Activated T-cell treated with anti-CD3 and anti-CD28 coated beads for 24 hours (primary cell): ENCODE data around the gene KCNH1.
"Not testable (repeated sequence)": the region's sequence is repeated elsewhere in the genome, so short reads cannot be mapped to it uniquely, and the experiment has no call there.

ENCODE experiments used
- DNase-seq: peaks from one replicate; pipeline ENCODE4 v3.0.0-alpha.2; 2020; ENCODE audit warnings: low read depth

The KCNH1 gene

GRCh38 chr1:210684466-210685294, 449.3 kb downstream of the KCNH1 start:
- DNase-seq: no peak

GRCh38 chr1:210683403-210684047, 450.4 kb downstream of the KCNH1 start:
- DNase-seq: no peak

GRCh38 chr1:210681158-210681557, 452.8 kb downstream of the KCNH1 start:
- no peak for DNase-seq

- DNase-seq: no peak
Observed at GRCh38 chr1:210678306-210678705, 455.6 kb downstream of the KCNH1 start.

- DNase-seq: no peak
Observed at GRCh38 chr1:210677533-210677932, 456.4 kb downstream of the KCNH1 start.

- DNase-seq: no peak
Observed at GRCh38 chr1:210676539-210676938, 457.4 kb downstream of the KCNH1 start.

GRCh38 chr1:210674151-210674550, 459.8 kb downstream of the KCNH1 start:
- DNase-seq: no peak

GRCh38 chr1:210669951-210670350, 464.0 kb downstream of the KCNH1 start:
- DNase-seq: no peak

- DNase-seq: no peak
Observed at GRCh38 chr1:210663730-210664573, 470.0 kb downstream of the KCNH1 start.

- no peak for DNase-seq
Observed at GRCh38 chr1:210662291-210663050, 471.5 kb downstream of the KCNH1 start.

- DNase-seq: not testable (repeated sequence)
Observed at GRCh38 chr1:210661520-210661919, 472.4 kb downstream of the KCNH1 start.

- DNase-seq: no peak
Observed at GRCh38 chr1:210657806-210658205, 476.1 kb downstream of the KCNH1 start.

GRCh38 chr1:210655511-210655910, 478.4 kb downstream of the KCNH1 start:
- DNase-seq: no peak

- DNase-seq: no peak
Observed at GRCh38 chr1:210654176-210654981, 479.6 kb downstream of the KCNH1 start.

GRCh38 chr1:210653771-210654170, 480.2 kb downstream of the KCNH1 start:
- DNase-seq: no peak

GRCh38 chr1:210652329-210652954, 481.5 kb downstream of the KCNH1 start:
- DNase-seq: no peak

- DNase-seq: no peak
Observed at GRCh38 chr1:210650403-210650802, 483.5 kb downstream of the KCNH1 start.

- no peak for DNase-seq
Observed at GRCh38 chr1:210648588-210649269, 485.2 kb downstream of the KCNH1 start.

GRCh38 chr1:210647406-210648333, 486.3 kb downstream of the KCNH1 start:
- DNase-seq: no peak
